Effector memory CD4-positive, alpha-beta T cell (primary cell): ENCODE data around the gene DYSF.

Experiments used
- DNase-seq, 3 donors: peaks; one replicate each; pipeline ENCODE4 v3.0.0-alpha.2; 2020
- H3K27ac ChIP-seq: 2 replicates; pipeline ENCODE4 v1.7.0; 2013; ENCODE audit warnings: mild to moderate bottlenecking, low read length, moderate library complexity; ENCODE audit not compliant: insufficient read depth, poor library complexity, severe bottlenecking
- H3K27me3 ChIP-seq: replicated peaks from 2 replicates; pipeline ENCODE4 v1.7.0; 2013; ENCODE audit warnings: mild to moderate bottlenecking, low read length; ENCODE audit not compliant: insufficient read depth, control insufficient read depth, poor library complexity, severe bottlenecking
- H3K36me3 ChIP-seq: 2 replicates; pipeline ENCODE4 v1.7.0; 2013; ENCODE audit warnings: mild to moderate bottlenecking, low read length, moderate library complexity; ENCODE audit not compliant: control insufficient read depth, insufficient read depth
- H3K4me1 ChIP-seq: 2 replicates; pipeline ENCODE4 v1.7.0; 2013; ENCODE audit warnings: low read length, mild to moderate bottlenecking; ENCODE audit not compliant: control insufficient read depth, insufficient read depth, poor library complexity, severe bottlenecking
- H3K4me3 ChIP-seq: 2 replicates; pipeline ENCODE4 v1.7.0; 2013; ENCODE audit warnings: low read length, low read depth, mild to moderate bottlenecking; ENCODE audit not compliant: insufficient read depth, poor library complexity, severe bottlenecking
- H3K9me3 ChIP-seq: 2 replicates; pipeline ENCODE4 v1.7.0; 2013; ENCODE audit warnings: mild to moderate bottlenecking, low read length, moderate library complexity; ENCODE audit not compliant: control insufficient read depth

DYSF gene

GRCh38 chr2:71685073-71685848, 231.9 kb downstream of the DYSF start:
- no peak overlapping the region for H3K4me3 ChIP-seq
- H3K4me1 ChIP-seq, result no peaks in the 10 kb centered on the region
- H3K9me3 ChIP-seq, result no peaks in the 10 kb centered on the region
- H3K27ac ChIP-seq, result no peak overlapping the region
- no peaks in the 10 kb centered on the region for H3K27me3 ChIP-seq
- H3K36me3 ChIP-seq, result no peaks in the 10 kb centered on the region
- DNase-seq, result no peak

- Histone ChIP-seq H3K36me3 (no peaks in the 10 kb centered on the region), H3K9me3 (no peaks in the 10 kb centered on the region), H3K27me3 (no peaks in the 10 kb centered on the region), H3K4me1 (no peaks in the 10 kb centered on the region), H3K4me3 (no peak overlapping the region), H3K27ac (no peak overlapping the region)
- no peak for DNase-seq
These were observed 232.7 kb downstream of the DYSF start for GRCh38 chr2:71685941-71686611.

- Histone ChIP-seq H3K4me1 (no peaks in the 10 kb centered on the region), H3K9me3 (no peaks in the 10 kb centered on the region), H3K27me3 (no peaks in the 10 kb centered on the region), H3K4me3 (no peak overlapping the region), H3K27ac (no peak overlapping the region), H3K36me3 (no peaks in the 10 kb centered on the region)
- no peak for DNase-seq
These were observed 233.4 kb downstream of the DYSF start for GRCh38 chr2:71686781-71687180.

- no peak for DNase-seq
- Histone ChIP-seq H3K27me3 (no peaks in the 10 kb centered on the region), H3K36me3 (no peaks in the 10 kb centered on the region), H3K27ac (no peak overlapping the region), H3K4me1 (no peaks in the 10 kb centered on the region), H3K9me3 (no peaks in the 10 kb centered on the region), H3K4me3 (no peak overlapping the region)
These were observed 234.1 kb downstream of the DYSF start for GRCh38 chr2:71687412-71687811.

GRCh38 chr2:71688530-71688929, 235.2 kb downstream of the DYSF start:
- no peaks in the 10 kb centered on the region for H3K36me3 ChIP-seq
- H3K4me3 ChIP-seq, result no peak overlapping the region
- no peaks in the 10 kb centered on the region for H3K4me1 ChIP-seq
- H3K27me3 ChIP-seq, result no peaks in the 10 kb centered on the region
- no peak overlapping the region for H3K27ac ChIP-seq
- H3K9me3 ChIP-seq, result no peaks in the 10 kb centered on the region
- no peak for DNase-seq

GRCh38 chr2:71689393-71689792, 236.0 kb downstream of the DYSF start:
- H3K4me1 ChIP-seq, result no peaks in the 10 kb centered on the region
- H3K4me3 ChIP-seq, result no peak overlapping the region
- DNase-seq, result no peak
- no peaks in the 10 kb centered on the region for H3K9me3 ChIP-seq
- H3K27ac ChIP-seq, result no peak overlapping the region
- no peaks in the 10 kb centered on the region for H3K36me3 ChIP-seq
- H3K27me3 ChIP-seq, result no peaks in the 10 kb centered on the region

GRCh38 chr2:71689968-71690834, 236.8 kb downstream of the DYSF start:
- H3K36me3 ChIP-seq, result no peaks in the 10 kb centered on the region
- DNase-seq, result no peak
- H3K27me3 ChIP-seq, result no peaks in the 10 kb centered on the region
- H3K9me3 ChIP-seq, result no peaks in the 10 kb centered on the region
- no peak overlapping the region for H3K4me3 ChIP-seq
- H3K27ac ChIP-seq, result no peak overlapping the region
- H3K4me1 ChIP-seq, result no peaks in the 10 kb centered on the region

GRCh38 chr2:71690876-71691475, 237.6 kb downstream of the DYSF start:
- Histone ChIP-seq H3K4me1 (no peaks in the 10 kb centered on the region), H3K9me3 (no peaks in the 10 kb centered on the region), H3K27ac (no peak overlapping the region), H3K36me3 (no peaks in the 10 kb centered on the region), H3K27me3 (no peaks in the 10 kb centered on the region), H3K4me3 (no peak overlapping the region)
- no peak for DNase-seq

- no peaks in the 10 kb centered on the region for H3K27me3 ChIP-seq
- no peaks in the 10 kb centered on the region for H3K9me3 ChIP-seq
- no peaks in the 10 kb centered on the region for H3K36me3 ChIP-seq
- H3K4me1 ChIP-seq, result no peaks in the 10 kb centered on the region
- H3K4me3 ChIP-seq, result no peak overlapping the region
- no peak overlapping the region for H3K27ac ChIP-seq
- DNase-seq, result no peak
These were observed 238.5 kb downstream of the DYSF start for GRCh38 chr2:71691747-71692441.
